NB4 (cell line): ENCODE results near the gene CADPS.

Source experiments
- DNase-seq: peaks from one replicate; pipeline ENCODE4 v3.0.0; 2010; ENCODE audit warnings: low read depth
- H3K4me3 ChIP-seq: one replicate; pipeline ENCODE4 v1.5.1; 2011; ENCODE audit warnings: mild to moderate bottlenecking, low read depth, low read length, moderate library complexity
- CTCF ChIP-seq: IDR thresholded peaks from one replicate; pipeline ENCODE4 v1.5.1; 2012; ENCODE audit warnings: low read depth, low read length
- MAX ChIP-seq: IDR thresholded peaks from 2 replicates; pipeline ENCODE4 v1.6.1; 2011; ENCODE audit warnings: low read depth, low read length
- MYC ChIP-seq: IDR thresholded peaks from 2 replicates; pipeline ENCODE4 v1.6.1; 2011; ENCODE audit warnings: low read depth, low read length
- POLR2A ChIP-seq: IDR thresholded peaks from 2 replicates; pipeline ENCODE4 v1.6.1; 2011; ENCODE audit warnings: mild to moderate bottlenecking; ENCODE audit not compliant: insufficient read length; ENCODE audit errors: extremely low read depth

Gene CADPS

DNA sequence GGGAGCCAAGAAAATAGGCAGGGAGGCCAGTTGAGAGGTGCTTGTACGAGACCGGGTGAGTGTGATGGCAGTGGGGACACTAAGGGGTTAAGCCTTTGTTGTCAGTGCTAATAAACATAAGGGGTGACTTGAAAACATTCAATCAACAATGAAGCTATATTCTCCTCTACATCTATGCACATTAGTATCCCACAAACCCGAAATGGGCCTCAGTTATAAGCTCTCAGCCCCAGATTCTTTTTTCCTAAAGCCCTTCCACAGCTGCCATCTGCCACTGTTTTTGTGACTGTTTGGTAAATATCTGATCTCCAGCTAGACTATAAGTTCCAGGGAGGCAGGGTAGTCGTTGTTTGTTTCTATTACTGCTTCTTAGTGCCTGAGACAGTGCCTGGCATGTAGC lies 118.2 kb downstream of the CADPS start:
- no peak overlapping the region for H3K4me3 ChIP-seq
- TF ChIP-seq MAX (no peak), CTCF (no peak), MYC (no peak), POLR2A (no peak)
- DNase-seq = no peak

GRCh38 chr3:62755285-62755684 lies 119.9 kb downstream of the CADPS start:
- H3K4me3 ChIP-seq = no peak overlapping the region
- no peak for DNase-seq
- TF ChIP-seq CTCF = no peak
- no peak for TF ChIP-seq MYC
- no peak for TF ChIP-seq MAX
- TF ChIP-seq POLR2A = no peak

GRCh38 chr3:62749657-62750056 lies 125.6 kb downstream of the CADPS start:
- DNase-seq = no peak
- no peak for TF ChIP-seq CTCF
- TF ChIP-seq MYC = no peak
- no peak for TF ChIP-seq POLR2A
- TF ChIP-seq MAX = no peak
- H3K4me3 ChIP-seq = no peak overlapping the region

- H3K4me3 ChIP-seq = no peak overlapping the region
- TF ChIP-seq CTCF (no peak), MAX (no peak), POLR2A (no peak), MYC (no peak)
- no peak for DNase-seq
These were observed 126.1 kb downstream of the CADPS start for GRCh38 chr3:62749130-62749529.

DNA sequence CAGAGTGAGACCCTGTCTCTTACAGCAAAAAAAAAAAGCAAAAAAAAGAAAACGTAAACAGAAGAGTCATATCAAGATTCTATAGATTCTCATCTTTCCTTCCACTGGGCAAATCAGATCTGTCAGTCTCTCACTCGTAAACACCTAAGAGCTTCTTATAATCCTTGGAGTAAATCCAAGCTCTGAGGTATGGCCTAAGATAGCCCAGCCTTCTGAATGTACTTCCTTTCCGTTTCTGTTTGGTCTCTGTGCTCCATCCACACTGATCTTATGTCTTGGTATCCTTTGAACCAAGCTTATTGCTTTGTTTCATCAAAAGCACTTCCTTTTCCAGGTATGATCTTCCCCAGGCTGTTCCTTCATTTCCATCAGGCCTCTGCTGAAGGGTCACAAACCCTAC lies 137.8 kb downstream of the CADPS start:
- H3K4me3 ChIP-seq = no peak overlapping the region
- no peak for DNase-seq
- no peak for TF ChIP-seq MAX
- TF ChIP-seq POLR2A = no peak
- no peak for TF ChIP-seq CTCF
- TF ChIP-seq MYC = no peak

- no peak overlapping the region for H3K4me3 ChIP-seq
- no peak for DNase-seq
- no peak for TF ChIP-seq MAX
- no peak for TF ChIP-seq MYC
- TF ChIP-seq POLR2A = no peak
- TF ChIP-seq CTCF = no peak
These were observed 139.7 kb downstream of the CADPS start for GRCh38 chr3:62735510-62735909.
